Neural cell (in vitro differentiated cells): ENCODE results near the gene MARCHF11. TPM values are rescaled to one million over a fixed set of nuclear protein-coding genes. Genes with fewer than 3 reads are reported as not detected.

Experiments used
- H2AFZ ChIP-seq: fragments of 200-600, 300-800 bp; sonication (generic), shearing (Covaris generic); 2 replicates; pipeline ENCODE4 v1.6.0; 2014; ENCODE audit warnings: low read depth, mild to moderate bottlenecking, antibody characterized with exemption, low read length, moderate library complexity
- H3F3A ChIP-seq: fragments of 200-600 bp; shearing (Covaris generic); 2 replicates; pipeline ENCODE4 v1.6.1; 2016; ENCODE audit warnings: mild to moderate bottlenecking, moderate library complexity, mixed read lengths, antibody characterized with exemption, low read length; ENCODE audit not compliant: insufficient read depth, poor library complexity, severe bottlenecking
- H3K27ac ChIP-seq: fragments of 200-600, 300-800 bp; sonication (generic), shearing (Covaris generic); 2 replicates; pipeline ENCODE4 v1.5.1; 2014; ENCODE audit warnings: mild to moderate bottlenecking, low read length, moderate library complexity
- H3K27me3 ChIP-seq: fragments of 300-800, 200-600 bp; sonication (generic), shearing (Covaris generic); 2 replicates; pipeline ENCODE4 v1.6.0; 2014; ENCODE audit warnings: mild to moderate bottlenecking, low read depth, low read length, moderate library complexity; ENCODE audit not compliant: insufficient read depth
- H3K36me3 ChIP-seq: fragments of 300-800, 200-600 bp; sonication (generic), shearing (Covaris generic); 2 replicates; pipeline ENCODE4 v1.5.1; 2014; ENCODE audit warnings: mild to moderate bottlenecking, antibody characterized with exemption, low read length, moderate library complexity; ENCODE audit not compliant: insufficient read depth
- H3K4me2 ChIP-seq: fragments of 300-800, 200-600 bp; sonication (generic), shearing (Covaris generic); 2 replicates; pipeline ENCODE4 v1.6.0; 2014; ENCODE audit warnings: mild to moderate bottlenecking, low read length
- H3K4me3 ChIP-seq: fragments of 300-800, 200-600 bp; sonication (generic), shearing (Covaris generic); 2 replicates; pipeline ENCODE4 v1.5.1; 2014; ENCODE audit warnings: mild to moderate bottlenecking, low read length, moderate library complexity
- H3K79me2 ChIP-seq: fragments of 200-600 bp; shearing (Covaris generic); replicated peaks from 2 replicates; pipeline ENCODE4 v1.6.0; 2014; ENCODE audit warnings: mild to moderate bottlenecking, low read length, moderate library complexity; ENCODE audit not compliant: insufficient read depth
- H3K9ac ChIP-seq: fragments of 300-800, 200-600 bp; sonication (generic), shearing (Covaris generic); 2 replicates; pipeline ENCODE4 v1.6.1; 2016; ENCODE audit warnings: mild to moderate bottlenecking, low read length, mixed read lengths
- H3K9me2 ChIP-seq: fragments of 200-600 bp; shearing (Covaris generic); 2 replicates; pipeline ENCODE4 v1.6.1; 2016; ENCODE audit warnings: mild to moderate bottlenecking, low read length, mixed read lengths; ENCODE audit not compliant: insufficient read depth
- H3K9me3 ChIP-seq: fragments of 200-600, 300-800 bp; sonication (generic), shearing (Covaris generic); 2 replicates; pipeline ENCODE4 v1.6.1; 2016; ENCODE audit warnings: mild to moderate bottlenecking, mixed run types, low read length, moderate library complexity, mixed read lengths
- H4K20me1 ChIP-seq: fragments of 200-600 bp; shearing (Covaris generic); 2 replicates; pipeline ENCODE4 v1.6.1; 2016; ENCODE audit warnings: mild to moderate bottlenecking, mixed run types; ENCODE audit not compliant: insufficient read depth
- EP300 ChIP-seq: fragments of 450-650 bp; conservative IDR thresholded peaks from 2 replicates; pipeline ENCODE4 v1.6.1; 2014; ENCODE audit warnings: antibody characterized with exemption, mild to moderate bottlenecking, moderate library complexity; ENCODE audit not compliant: poor library complexity, severe bottlenecking
- EZH2 ChIP-seq: fragments of 200-600, 300-800 bp; shearing (Covaris generic), sonication (generic); IDR thresholded peaks from 2 replicates; pipeline ENCODE4 v1.6.1; 2014; ENCODE audit warnings: antibody characterized with exemption, low read length, borderline replicate concordance, mild to moderate bottlenecking; ENCODE audit not compliant: insufficient read depth, poor library complexity, severe bottlenecking
- MXI1 ChIP-seq: fragments of 450-650 bp; conservative IDR thresholded peaks from 2 replicates; pipeline ENCODE4 v1.6.1; 2014; ENCODE audit warnings: antibody characterized with exemption, mild to moderate bottlenecking; ENCODE audit not compliant: poor library complexity, severe bottlenecking
- POLR2AphosphoS5 ChIP-seq: IDR thresholded peaks from 2 replicates; pipeline ENCODE4 v1.6.1; 2012
- RAD21 ChIP-seq: fragments of 450-650 bp; conservative IDR thresholded peaks from 2 replicates; pipeline ENCODE4 v1.6.1; 2014; ENCODE audit warnings: antibody characterized with exemption, mild to moderate bottlenecking, moderate library complexity
- SMC3 ChIP-seq: fragments of 450-650 bp; conservative IDR thresholded peaks from 2 replicates; pipeline ENCODE4 v1.6.1; 2014; ENCODE audit warnings: antibody characterized with exemption, mild to moderate bottlenecking, moderate library complexity; ENCODE audit not compliant: poor library complexity
- TAF1 ChIP-seq: IDR thresholded peaks from 2 replicates; pipeline ENCODE4 v1.6.1; 2012; ENCODE audit warnings: low read depth
- polyA plus RNA-seq: library from polyadenylated mRNA; depleted of rRNA; stranded (reverse); fragments of >200 nt; gene quantifications from 2 replicates; pipeline ENCODE4 v1.2.3, GENCODE V29; 2014
- TF ChIP-seq, protein P1 (sequence below): IDR thresholded peaks from 2 replicates; pipeline ENCODE4 v1.6.1; 2012; ENCODE audit warnings: borderline replicate concordance
- TF ChIP-seq, protein P2 (sequence below): fragments of 450-650 bp; IDR thresholded peaks from 2 replicates; pipeline ENCODE4 v1.5.1; 2014; ENCODE audit warnings: antibody characterized with exemption, mild to moderate bottlenecking, moderate library complexity; ENCODE audit not compliant: poor library complexity, severe bottlenecking

The MARCHF11 gene
- polyA plus RNA-seq, 1 donor from 2014 or later = 6.1 TPM

DNA sequence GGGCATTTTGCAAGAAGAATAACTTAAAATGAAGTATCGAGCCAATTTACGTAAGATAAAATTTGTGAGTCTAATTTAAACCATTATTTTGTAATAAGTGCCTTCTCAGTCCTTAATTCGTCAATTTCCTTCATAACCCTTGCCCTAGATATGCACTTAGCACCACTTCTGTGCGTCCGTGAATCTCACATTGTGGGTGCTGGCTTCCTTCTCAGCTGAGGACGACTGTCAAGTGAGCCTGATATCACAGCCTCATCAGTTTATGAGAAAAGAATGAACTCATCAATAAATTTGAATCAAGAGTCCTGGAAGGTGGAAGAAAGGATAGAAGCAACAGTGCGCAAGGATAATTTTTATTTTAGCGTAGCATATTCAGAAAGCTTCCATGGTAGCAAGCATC, 64.5 kb downstream of the MARCHF11 start:
- H3K27me3 ChIP-seq = no peaks in the 10 kb centered on the region
- TF ChIP-seq EP300 (no peak), EZH2 (no peak), MXI1 (no peak), SMC3 (no peak), TAF1 (no peak), RAD21 (no peak), POLR2AphosphoS5 (no peak)
- TF ChIP-seq, protein P1, sequence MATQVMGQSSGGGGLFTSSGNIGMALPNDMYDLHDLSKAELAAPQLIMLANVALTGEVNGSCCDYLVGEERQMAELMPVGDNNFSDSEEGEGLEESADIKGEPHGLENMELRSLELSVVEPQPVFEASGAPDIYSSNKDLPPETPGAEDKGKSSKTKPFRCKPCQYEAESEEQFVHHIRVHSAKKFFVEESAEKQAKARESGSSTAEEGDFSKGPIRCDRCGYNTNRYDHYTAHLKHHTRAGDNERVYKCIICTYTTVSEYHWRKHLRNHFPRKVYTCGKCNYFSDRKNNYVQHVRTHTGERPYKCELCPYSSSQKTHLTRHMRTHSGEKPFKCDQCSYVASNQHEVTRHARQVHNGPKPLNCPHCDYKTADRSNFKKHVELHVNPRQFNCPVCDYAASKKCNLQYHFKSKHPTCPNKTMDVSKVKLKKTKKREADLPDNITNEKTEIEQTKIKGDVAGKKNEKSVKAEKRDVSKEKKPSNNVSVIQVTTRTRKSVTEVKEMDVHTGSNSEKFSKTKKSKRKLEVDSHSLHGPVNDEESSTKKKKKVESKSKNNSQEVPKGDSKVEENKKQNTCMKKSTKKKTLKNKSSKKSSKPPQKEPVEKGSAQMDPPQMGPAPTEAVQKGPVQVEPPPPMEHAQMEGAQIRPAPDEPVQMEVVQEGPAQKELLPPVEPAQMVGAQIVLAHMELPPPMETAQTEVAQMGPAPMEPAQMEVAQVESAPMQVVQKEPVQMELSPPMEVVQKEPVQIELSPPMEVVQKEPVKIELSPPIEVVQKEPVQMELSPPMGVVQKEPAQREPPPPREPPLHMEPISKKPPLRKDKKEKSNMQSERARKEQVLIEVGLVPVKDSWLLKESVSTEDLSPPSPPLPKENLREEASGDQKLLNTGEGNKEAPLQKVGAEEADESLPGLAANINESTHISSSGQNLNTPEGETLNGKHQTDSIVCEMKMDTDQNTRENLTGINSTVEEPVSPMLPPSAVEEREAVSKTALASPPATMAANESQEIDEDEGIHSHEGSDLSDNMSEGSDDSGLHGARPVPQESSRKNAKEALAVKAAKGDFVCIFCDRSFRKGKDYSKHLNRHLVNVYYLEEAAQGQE = no peak
- TF ChIP-seq, protein P2, sequence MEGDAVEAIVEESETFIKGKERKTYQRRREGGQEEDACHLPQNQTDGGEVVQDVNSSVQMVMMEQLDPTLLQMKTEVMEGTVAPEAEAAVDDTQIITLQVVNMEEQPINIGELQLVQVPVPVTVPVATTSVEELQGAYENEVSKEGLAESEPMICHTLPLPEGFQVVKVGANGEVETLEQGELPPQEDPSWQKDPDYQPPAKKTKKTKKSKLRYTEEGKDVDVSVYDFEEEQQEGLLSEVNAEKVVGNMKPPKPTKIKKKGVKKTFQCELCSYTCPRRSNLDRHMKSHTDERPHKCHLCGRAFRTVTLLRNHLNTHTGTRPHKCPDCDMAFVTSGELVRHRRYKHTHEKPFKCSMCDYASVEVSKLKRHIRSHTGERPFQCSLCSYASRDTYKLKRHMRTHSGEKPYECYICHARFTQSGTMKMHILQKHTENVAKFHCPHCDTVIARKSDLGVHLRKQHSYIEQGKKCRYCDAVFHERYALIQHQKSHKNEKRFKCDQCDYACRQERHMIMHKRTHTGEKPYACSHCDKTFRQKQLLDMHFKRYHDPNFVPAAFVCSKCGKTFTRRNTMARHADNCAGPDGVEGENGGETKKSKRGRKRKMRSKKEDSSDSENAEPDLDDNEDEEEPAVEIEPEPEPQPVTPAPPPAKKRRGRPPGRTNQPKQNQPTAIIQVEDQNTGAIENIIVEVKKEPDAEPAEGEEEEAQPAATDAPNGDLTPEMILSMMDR = no peak
- no peaks in the 10 kb centered on the region for H4K20me1 ChIP-seq
- no peaks in the 10 kb centered on the region for H3K36me3 ChIP-seq
- H3K9me3 ChIP-seq = no peaks in the 10 kb centered on the region
- no peak overlapping the region for H3K4me3 ChIP-seq
- no peak overlapping the region for H3K9ac ChIP-seq
- no peaks in the 10 kb centered on the region for H3K79me2 ChIP-seq
- no peaks in the 10 kb centered on the region for H3F3A ChIP-seq
- no peak overlapping the region for H3K27ac ChIP-seq
- H3K9me2 ChIP-seq = no peaks in the 10 kb centered on the region
- no peak overlapping the region for H3K4me2 ChIP-seq
- no peak overlapping the region for H2AFZ ChIP-seq

GRCh38 chr5:16108418-16108817, 71.2 kb downstream of the MARCHF11 start:
- no peaks in the 10 kb centered on the region for H3F3A ChIP-seq
- H3K9me3 ChIP-seq = no peaks in the 10 kb centered on the region
- H3K36me3 ChIP-seq = no peaks in the 10 kb centered on the region
- no peak overlapping the region for H3K4me2 ChIP-seq
- no peaks in the 10 kb centered on the region for H3K27me3 ChIP-seq
- no peak overlapping the region for H3K27ac ChIP-seq
- no peak overlapping the region for H2AFZ ChIP-seq
- no peak overlapping the region for H3K9ac ChIP-seq
- no peak overlapping the region for H3K4me3 ChIP-seq
- no peaks in the 10 kb centered on the region for H3K79me2 ChIP-seq
- TF ChIP-seq RAD21 = no peak
- no peak for TF ChIP-seq TAF1
- no peak for TF ChIP-seq POLR2AphosphoS5
- no peak for TF ChIP-seq SMC3
- no peak for TF ChIP-seq MXI1
- TF ChIP-seq, protein P1 = no peak
- TF ChIP-seq, protein P2 = no peak
- TF ChIP-seq EP300 = no peak
- no peak for TF ChIP-seq EZH2
- no peaks in the 10 kb centered on the region for H4K20me1 ChIP-seq
- H3K9me2 ChIP-seq = no peaks in the 10 kb centered on the region
